ENCODE measurements around the gene COG8.

The COG8 gene

GRCh38 chr16:69319381-69319780 is 20.0 kb downstream of the COG8 start:
- DNase-seq (ENCODE audit: low read depth, low spot score), result no peak
- Histone ChIP-seq H3K4me1 (ENCODE audit: control insufficient read depth, insufficient read depth, low read length) (no peaks in the 10 kb centered on the region), H3K36me3 (ENCODE audit: control insufficient read depth, insufficient read depth, low read length) (peaks cover 42% of the 10 kb centered on the region), H3K4me3 (ENCODE audit: low read length) (no peak overlapping the region), H3K27ac (ENCODE audit: low read length) (no peak overlapping the region), H3K9me3 (ENCODE audit: control insufficient read depth, insufficient read depth, low read length) (no peaks in the 10 kb centered on the region), H3K27me3 (ENCODE audit: control insufficient read depth, insufficient read depth, low read length) (no peaks in the 10 kb centered on the region)
- no CpG with 5 or more reads among the region's 9 CpGs for WGBS (ENCODE audit: insufficient coverage, insufficient read length)

- Histone ChIP-seq H3K36me3 (ENCODE audit: control insufficient read depth, insufficient read depth, low read length) (peaks cover 42% of the 10 kb centered on the region), H3K9me3 (ENCODE audit: control insufficient read depth, insufficient read depth, low read length) (no peaks in the 10 kb centered on the region), H3K27ac (ENCODE audit: low read length) (no peak overlapping the region), H3K4me3 (ENCODE audit: low read length) (no peak overlapping the region), H3K27me3 (ENCODE audit: control insufficient read depth, insufficient read depth, low read length) (no peaks in the 10 kb centered on the region), H3K4me1 (ENCODE audit: control insufficient read depth, insufficient read depth, low read length) (no peaks in the 10 kb centered on the region)
- no peak for DNase-seq (ENCODE audit: low read depth, low spot score)
- no CpG with 5 or more reads among the region's 10 CpGs for WGBS (ENCODE audit: insufficient coverage, insufficient read length)
Measured at GRCh38 chr16:69318911-69319289, 20.5 kb downstream of the COG8 start.

GRCh38 chr16:69318177-69318910 is 21.0 kb downstream of the COG8 start:
- no peak overlapping the region for H3K27ac ChIP-seq (ENCODE audit: low read length)
- peaks cover 40% of the 10 kb centered on the region for H3K36me3 ChIP-seq (ENCODE audit: control insufficient read depth, insufficient read depth, low read length)
- no peak for DNase-seq (ENCODE audit: low read depth, low spot score)
- no peak overlapping the region for H3K4me3 ChIP-seq (ENCODE audit: low read length)
- WGBS (ENCODE audit: insufficient coverage, insufficient read length), result no CpG with 5 or more reads among the region's 30 CpGs
- no peaks in the 10 kb centered on the region for H3K9me3 ChIP-seq (ENCODE audit: control insufficient read depth, insufficient read depth, low read length)
- H3K4me1 ChIP-seq (ENCODE audit: control insufficient read depth, insufficient read depth, low read length), result no peaks in the 10 kb centered on the region
- H3K27me3 ChIP-seq (ENCODE audit: control insufficient read depth, insufficient read depth, low read length), result no peaks in the 10 kb centered on the region

GRCh38 chr16:69316595-69317034 is 22.7 kb downstream of the COG8 start:
- H3K4me1 ChIP-seq (ENCODE audit: control insufficient read depth, insufficient read depth, low read length), result no peaks in the 10 kb centered on the region
- WGBS (ENCODE audit: insufficient coverage, insufficient read length), result no CpG with 5 or more reads among the region's 17 CpGs
- DNase-seq (ENCODE audit: low read depth, low spot score), result no peak
- H3K27ac ChIP-seq (ENCODE audit: low read length), result no peak overlapping the region
- no peaks in the 10 kb centered on the region for H3K9me3 ChIP-seq (ENCODE audit: control insufficient read depth, insufficient read depth, low read length)
- H3K36me3 ChIP-seq (ENCODE audit: control insufficient read depth, insufficient read depth, low read length), result peaks cover 38% of the 10 kb centered on the region
- no peaks in the 10 kb centered on the region for H3K27me3 ChIP-seq (ENCODE audit: control insufficient read depth, insufficient read depth, low read length)
- H3K4me3 ChIP-seq (ENCODE audit: low read length), result no peak overlapping the region

GRCh38 chr16:69315486-69316311 is 23.7 kb downstream of the COG8 start:
- no peak overlapping the region for H3K4me3 ChIP-seq (ENCODE audit: low read length)
- DNase-seq (ENCODE audit: low read depth, low spot score), result no peak
- no CpG with 5 or more reads among the region's 30 CpGs for WGBS (ENCODE audit: insufficient coverage, insufficient read length)
- H3K36me3 ChIP-seq (ENCODE audit: control insufficient read depth, insufficient read depth, low read length), result peaks cover 28% of the 10 kb centered on the region
- H3K9me3 ChIP-seq (ENCODE audit: control insufficient read depth, insufficient read depth, low read length), result no peaks in the 10 kb centered on the region
- no peaks in the 10 kb centered on the region for H3K4me1 ChIP-seq (ENCODE audit: control insufficient read depth, insufficient read depth, low read length)
- no peaks in the 10 kb centered on the region for H3K27me3 ChIP-seq (ENCODE audit: control insufficient read depth, insufficient read depth, low read length)
- H3K27ac ChIP-seq (ENCODE audit: low read length), result no peak overlapping the region

- no CpG with 5 or more reads among the region's 11 CpGs for WGBS (ENCODE audit: insufficient coverage, insufficient read length)
- H3K36me3 ChIP-seq (ENCODE audit: control insufficient read depth, insufficient read depth, low read length), result peaks cover 21% of the 10 kb centered on the region
- H3K9me3 ChIP-seq (ENCODE audit: control insufficient read depth, insufficient read depth, low read length), result no peaks in the 10 kb centered on the region
- no peak overlapping the region for H3K27ac ChIP-seq (ENCODE audit: low read length)
- no peaks in the 10 kb centered on the region for H3K27me3 ChIP-seq (ENCODE audit: control insufficient read depth, insufficient read depth, low read length)
- no peak for DNase-seq (ENCODE audit: low read depth, low spot score)
- no peak overlapping the region for H3K4me3 ChIP-seq (ENCODE audit: low read length)
- peaks cover 2% of the 10 kb centered on the region for H3K4me1 ChIP-seq (ENCODE audit: control insufficient read depth, insufficient read depth, low read length)
Measured at GRCh38 chr16:69314534-69314933, 24.8 kb downstream of the COG8 start.

GRCh38 chr16:69313469-69313868 is 25.9 kb downstream of the COG8 start:
- Histone ChIP-seq H3K4me3 (ENCODE audit: low read length) (no peak overlapping the region), H3K27ac (ENCODE audit: low read length) (no peak overlapping the region), H3K36me3 (ENCODE audit: control insufficient read depth, insufficient read depth, low read length) (peaks cover 12% of the 10 kb centered on the region), H3K9me3 (ENCODE audit: control insufficient read depth, insufficient read depth, low read length) (no peaks in the 10 kb centered on the region), H3K4me1 (ENCODE audit: control insufficient read depth, insufficient read depth, low read length) (peaks cover 2% of the 10 kb centered on the region), H3K27me3 (ENCODE audit: control insufficient read depth, insufficient read depth, low read length) (no peaks in the 10 kb centered on the region)
- no CpG with 5 or more reads among the region's 5 CpGs for WGBS (ENCODE audit: insufficient coverage, insufficient read length)
- DNase-seq (ENCODE audit: low read depth, low spot score), result no peak

- no CpG with 5 or more reads among the region's 59 CpGs for WGBS (ENCODE audit: insufficient coverage, insufficient read length)
- no peaks in the 10 kb centered on the region for H3K27me3 ChIP-seq (ENCODE audit: control insufficient read depth, insufficient read depth, low read length)
- peak overlapping the region; percentile 95 for H3K4me3 ChIP-seq (ENCODE audit: low read length)
- peaks cover 9% of the 10 kb centered on the region for H3K36me3 ChIP-seq (ENCODE audit: control insufficient read depth, insufficient read depth, low read length)
- peaks cover 2% of the 10 kb centered on the region for H3K4me1 ChIP-seq (ENCODE audit: control insufficient read depth, insufficient read depth, low read length)
- no peak overlapping the region for H3K27ac ChIP-seq (ENCODE audit: low read length)
- no peaks in the 10 kb centered on the region for H3K9me3 ChIP-seq (ENCODE audit: control insufficient read depth, insufficient read depth, low read length)
- DNase-seq (ENCODE audit: low read depth, low spot score), result no peak
Measured at GRCh38 chr16:69311533-69312387, 27.6 kb downstream of the COG8 start.

- no CpG with 5 or more reads among the region's 70 CpGs for WGBS (ENCODE audit: insufficient coverage, insufficient read length)
- peak; percentile 81 for DNase-seq (ENCODE audit: low read depth, low spot score)
- Histone ChIP-seq H3K27me3 (ENCODE audit: control insufficient read depth, insufficient read depth, low read length) (no peaks in the 10 kb centered on the region), H3K4me1 (ENCODE audit: control insufficient read depth, insufficient read depth, low read length) (peaks cover 2% of the 10 kb centered on the region), H3K4me3 (ENCODE audit: low read length) (peak within 1 kb of the TSS; percentile 95), H3K9me3 (ENCODE audit: control insufficient read depth, insufficient read depth, low read length) (no peaks in the 10 kb centered on the region), H3K36me3 (ENCODE audit: control insufficient read depth, insufficient read depth, low read length) (peaks cover under 1% of the 10 kb centered on the region; the same call in 1 of the 2 replicates), H3K27ac (ENCODE audit: low read length) (no peak within 1 kb of the TSS)
Measured at GRCh38 chr16:69310653-69311532, 28.5 kb downstream of the COG8 start, which contains the start of gene VPS4A. TSS of gene VPS4A (plus strand) at chr16:69311350. CDS start at chr16:69311512, 162 bp downstream.

Data from iPS DF 6.9 (cell line).